GM23338 (cell line): Measurements from ENCODE around the gene TEPSIN. TPM values are rescaled to one million over a fixed set of nuclear protein-coding genes. Genes with fewer than 3 reads are reported as not detected.

Experiments
- ATAC-seq: fragments of 200-7000 bp; cut with Tn5 transposase; 3 replicates; pipeline ENCODE4 v1.9.1; 2020
- DNase-seq: peaks from one replicate; pipeline ENCODE4 v3.0.0-alpha.2; 2015; ENCODE audit warnings: low spot score
- H2AFZ ChIP-seq: fragments of 200-600 bp; sonication (generic); 2 replicates; pipeline ENCODE4 v1.8.0; 2016; ENCODE audit warnings: antibody characterized with exemption, mild to moderate bottlenecking, moderate library complexity
- H3F3A ChIP-seq: fragments of 200-600 bp; sonication (generic); replicated peaks from 2 replicates; pipeline ENCODE4 v1.8.0; 2017; ENCODE audit warnings: antibody characterized with exemption, mixed run types, low read depth
- H3K27ac ChIP-seq: fragments of 200-600 bp; sonication (generic); 2 replicates; pipeline ENCODE4 v1.6.1; 2016; ENCODE audit warnings: low read depth
- H3K27me3 ChIP-seq: fragments of 200-600 bp; sonication (generic); 2 replicates; pipeline ENCODE4 v1.8.0; 2016; ENCODE audit warnings: mild to moderate bottlenecking, mixed run types, moderate library complexity; ENCODE audit not compliant: insufficient read depth
- H3K36me3 ChIP-seq: fragments of 200-600 bp; sonication (generic); 2 replicates; pipeline ENCODE4 v1.8.0; 2016; ENCODE audit warnings: mild to moderate bottlenecking; ENCODE audit not compliant: insufficient read depth
- H3K4me1 ChIP-seq: fragments of 200-600 bp; sonication (generic); 2 replicates; pipeline ENCODE4 v1.8.0; 2016; ENCODE audit warnings: mild to moderate bottlenecking, moderate library complexity; ENCODE audit not compliant: insufficient read depth
- H3K4me2 ChIP-seq: fragments of 200-600 bp; sonication (generic); 2 replicates; pipeline ENCODE4 v1.7.1; 2017; ENCODE audit warnings: mixed run types
- H3K4me3 ChIP-seq: fragments of 200-600 bp; sonication (generic); 2 replicates; pipeline ENCODE4 v1.6.1; 2016; ENCODE audit warnings: mixed run types
- H3K79me2 ChIP-seq: fragments of 200-600 bp; sonication (generic); replicated peaks from 2 replicates; pipeline ENCODE4 v1.8.0; 2017; ENCODE audit warnings: mild to moderate bottlenecking; ENCODE audit not compliant: insufficient read depth
- H3K9me2 ChIP-seq: fragments of 200-600 bp; sonication (generic); 2 replicates; pipeline ENCODE4 v1.8.0; 2017; ENCODE audit not compliant: insufficient read depth
- H4K20me1 ChIP-seq: fragments of 200-600 bp; sonication (generic); replicated peaks from 2 replicates; pipeline ENCODE4 v1.8.0; 2017; ENCODE audit warnings: mild to moderate bottlenecking; ENCODE audit not compliant: insufficient read depth
- H3K27ac Mint-ChIP-seq: 2 replicates; pipeline ENCODE4 v1.8.0; 2020; ENCODE audit warnings: inconsistent platforms, mild to moderate bottlenecking, moderate library complexity, mixed read lengths
- H3K27me3 Mint-ChIP-seq: 3 replicates; pipeline ENCODE4 v1.8.0; 2022; ENCODE audit warnings: low read depth, mild to moderate bottlenecking, moderate library complexity, mixed read lengths, inconsistent platforms; ENCODE audit not compliant: insufficient read depth, poor library complexity
- H3K36me3 Mint-ChIP-seq: 3 replicates; pipeline ENCODE4 v1.8.0; 2021; ENCODE audit warnings: low read depth, mild to moderate bottlenecking, inconsistent platforms, moderate library complexity, mixed read lengths
- H3K4me1 Mint-ChIP-seq: 3 replicates; pipeline ENCODE4 v1.8.0; 2020; ENCODE audit warnings: mild to moderate bottlenecking, inconsistent platforms, mixed read lengths
- H3K4me3 Mint-ChIP-seq: 3 replicates; pipeline ENCODE4 v1.8.0; 2021; ENCODE audit warnings: moderate library complexity, mild to moderate bottlenecking, inconsistent platforms, mixed read lengths
- H3K9me3 Mint-ChIP-seq: 3 replicates; pipeline ENCODE4 v1.8.0; 2020; ENCODE audit warnings: moderate library complexity, mild to moderate bottlenecking, inconsistent platforms, mixed read lengths
- CREB1 ChIP-seq: fragments of 250-450 bp; sonication (Bioruptor Pico); IDR thresholded peaks from 2 replicates; pipeline ENCODE4 v1.5.0; 2020; ENCODE audit warnings: low read depth, mild to moderate bottlenecking, moderate library complexity
- EZH2phosphoT487 ChIP-seq: fragments of 200-600 bp; sonication (generic); IDR thresholded peaks from one replicate; pipeline ENCODE4 v1.8.1; 2018; ENCODE audit warnings: antibody characterized with exemption; ENCODE audit not compliant: unreplicated experiment
- POLR2AphosphoS5 ChIP-seq: IDR thresholded peaks from 2 replicates; pipeline ENCODE4 v1.6.1; 2016; ENCODE audit warnings: antibody characterized with exemption, low read depth
- ZNF114 ChIP-seq: fragments of 250-450 bp; sonication (Bioruptor Pico); IDR thresholded peaks from 2 replicates; pipeline ENCODE4 v1.5.0; 2020; ENCODE audit warnings: mild to moderate bottlenecking, moderate library complexity
- ZNF331 ChIP-seq: fragments of 250-450 bp; sonication (Bioruptor Pico); IDR thresholded peaks from 2 replicates; pipeline ENCODE4 v1.5.0; 2020; ENCODE audit warnings: low read depth, mild to moderate bottlenecking, moderate library complexity
- polyA plus RNA-seq: library from polyadenylated mRNA; unstranded; fragments of >200 nt; fragmentation: Nextera tagmentation; extraction: Ambion mirVana; gene quantifications from 2 replicates; pipeline ENCODE4 v1.2.1, GENCODE V29; 2016
- total RNA-seq: library from RNA; depleted of rRNA; stranded (reverse); fragments of >200 nt; shearing (Covaris generic); gene quantifications from 2 replicates; pipeline ENCODE4 v1.2.3, GENCODE V29; 2014
- TF ChIP-seq, protein P1 (sequence below): fragments of 250-450 bp; sonication (Bioruptor Pico); IDR thresholded peaks from 2 replicates; pipeline ENCODE4 v1.5.0; 2020; ENCODE audit warnings: mild to moderate bottlenecking, moderate library complexity
- TF ChIP-seq, protein P2 (sequence below): IDR thresholded peaks from 2 replicates; pipeline ENCODE4 v1.6.1; 2016; ENCODE audit warnings: antibody characterized with exemption

The TEPSIN gene
- total and polyA plus RNA-seq, 2 experiments from 2014 or later, result 4.4 to 25.3 TPM

DNA sequence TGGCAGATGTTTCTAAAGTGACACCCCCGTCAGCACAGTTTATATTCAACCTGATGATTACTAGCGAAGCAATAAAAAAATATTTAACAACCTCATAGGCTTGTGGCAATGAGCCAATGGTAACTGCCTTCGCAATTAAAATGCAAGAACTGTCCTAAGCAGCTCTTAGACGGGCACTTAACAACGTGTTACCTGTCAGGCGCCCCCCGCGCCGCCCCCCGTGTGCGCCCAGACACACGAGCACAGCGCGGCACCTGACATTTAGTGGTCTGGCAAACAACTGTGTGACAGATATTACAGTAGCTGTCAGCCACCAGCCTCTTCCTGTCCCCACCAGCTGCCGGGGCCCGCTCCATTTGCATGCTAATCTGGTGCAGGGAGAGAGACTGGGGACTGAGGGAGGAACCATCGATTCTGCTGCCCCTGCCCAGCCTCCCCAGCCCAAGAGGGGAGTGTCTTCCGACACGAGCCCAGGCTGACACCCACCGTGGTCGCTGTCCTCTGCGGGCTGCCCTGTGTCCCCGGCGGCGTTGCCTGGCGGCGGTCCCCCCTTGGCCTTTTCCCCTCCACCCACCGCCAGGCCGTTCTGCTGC lies 12.9 kb upstream of the TEPSIN start (continued):
- TF ChIP-seq, protein P1, sequence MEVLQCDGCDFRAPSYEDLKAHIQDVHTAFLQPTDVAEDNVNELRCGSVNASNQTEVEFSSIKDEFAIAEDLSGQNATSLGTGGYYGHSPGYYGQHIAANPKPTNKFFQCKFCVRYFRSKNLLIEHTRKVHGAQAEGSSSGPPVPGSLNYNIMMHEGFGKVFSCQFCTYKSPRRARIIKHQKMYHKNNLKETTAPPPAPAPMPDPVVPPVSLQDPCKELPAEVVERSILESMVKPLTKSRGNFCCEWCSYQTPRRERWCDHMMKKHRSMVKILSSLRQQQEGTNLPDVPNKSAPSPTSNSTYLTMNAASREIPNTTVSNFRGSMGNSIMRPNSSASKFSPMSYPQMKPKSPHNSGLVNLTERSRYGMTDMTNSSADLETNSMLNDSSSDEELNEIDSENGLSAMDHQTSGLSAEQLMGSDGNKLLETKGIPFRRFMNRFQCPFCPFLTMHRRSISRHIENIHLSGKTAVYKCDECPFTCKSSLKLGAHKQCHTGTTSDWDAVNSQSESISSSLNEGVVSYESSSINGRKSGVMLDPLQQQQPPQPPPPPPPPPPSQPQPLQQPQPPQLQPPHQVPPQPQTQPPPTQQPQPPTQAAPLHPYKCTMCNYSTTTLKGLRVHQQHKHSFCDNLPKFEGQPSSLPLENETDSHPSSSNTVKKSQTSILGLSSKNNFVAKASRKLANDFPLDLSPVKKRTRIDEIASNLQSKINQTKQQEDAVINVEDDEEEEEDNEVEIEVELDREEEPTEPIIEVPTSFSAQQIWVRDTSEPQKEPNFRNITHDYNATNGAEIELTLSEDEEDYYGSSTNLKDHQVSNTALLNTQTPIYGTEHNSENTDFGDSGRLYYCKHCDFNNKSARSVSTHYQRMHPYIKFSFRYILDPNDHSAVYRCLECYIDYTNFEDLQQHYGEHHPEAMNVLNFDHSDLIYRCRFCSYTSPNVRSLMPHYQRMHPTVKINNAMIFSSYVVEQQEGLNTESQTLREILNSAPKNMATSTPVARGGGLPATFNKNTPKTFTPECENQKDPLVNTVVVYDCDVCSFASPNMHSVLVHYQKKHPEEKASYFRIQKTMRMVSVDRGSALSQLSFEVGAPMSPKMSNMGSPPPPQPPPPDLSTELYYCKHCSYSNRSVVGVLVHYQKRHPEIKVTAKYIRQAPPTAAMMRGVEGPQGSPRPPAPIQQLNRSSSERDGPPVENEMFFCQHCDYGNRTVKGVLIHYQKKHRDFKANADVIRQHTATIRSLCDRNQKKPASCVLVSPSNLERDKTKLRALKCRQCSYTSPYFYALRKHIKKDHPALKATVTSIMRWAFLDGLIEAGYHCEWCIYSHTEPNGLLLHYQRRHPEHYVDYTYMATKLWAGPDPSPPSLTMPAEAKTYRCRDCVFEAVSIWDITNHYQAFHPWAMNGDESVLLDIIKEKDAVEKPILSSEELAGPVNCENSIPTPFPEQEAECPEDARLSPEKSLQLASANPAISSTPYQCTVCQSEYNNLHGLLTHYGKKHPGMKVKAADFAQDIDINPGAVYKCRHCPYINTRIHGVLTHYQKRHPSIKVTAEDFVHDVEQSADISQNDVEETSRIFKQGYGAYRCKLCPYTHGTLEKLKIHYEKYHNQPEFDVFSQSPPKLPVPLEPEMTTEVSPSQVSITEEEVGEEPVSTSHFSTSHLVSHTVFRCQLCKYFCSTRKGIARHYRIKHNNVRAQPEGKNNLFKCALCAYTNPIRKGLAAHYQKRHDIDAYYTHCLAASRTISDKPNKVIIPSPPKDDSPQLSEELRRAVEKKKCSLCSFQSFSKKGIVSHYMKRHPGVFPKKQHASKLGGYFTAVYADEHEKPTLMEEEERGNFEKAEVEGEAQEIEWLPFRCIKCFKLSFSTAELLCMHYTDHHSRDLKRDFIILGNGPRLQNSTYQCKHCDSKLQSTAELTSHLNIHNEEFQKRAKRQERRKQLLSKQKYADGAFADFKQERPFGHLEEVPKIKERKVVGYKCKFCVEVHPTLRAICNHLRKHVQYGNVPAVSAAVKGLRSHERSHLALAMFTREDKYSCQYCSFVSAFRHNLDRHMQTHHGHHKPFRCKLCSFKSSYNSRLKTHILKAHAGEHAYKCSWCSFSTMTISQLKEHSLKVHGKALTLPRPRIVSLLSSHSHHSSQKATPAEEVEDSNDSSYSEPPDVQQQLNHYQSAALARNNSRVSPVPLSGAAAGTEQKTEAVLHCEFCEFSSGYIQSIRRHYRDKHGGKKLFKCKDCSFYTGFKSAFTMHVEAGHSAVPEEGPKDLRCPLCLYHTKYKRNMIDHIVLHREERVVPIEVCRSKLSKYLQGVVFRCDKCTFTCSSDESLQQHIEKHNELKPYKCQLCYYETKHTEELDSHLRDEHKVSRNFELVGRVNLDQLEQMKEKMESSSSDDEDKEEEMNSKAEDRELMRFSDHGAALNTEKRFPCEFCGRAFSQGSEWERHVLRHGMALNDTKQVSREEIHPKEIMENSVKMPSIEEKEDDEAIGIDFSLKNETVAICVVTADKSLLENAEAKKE (CRISPR knock-in tag), result no peak
- TF ChIP-seq POLR2AphosphoS5 (no peak), ZNF331 (no peak)

DNA sequence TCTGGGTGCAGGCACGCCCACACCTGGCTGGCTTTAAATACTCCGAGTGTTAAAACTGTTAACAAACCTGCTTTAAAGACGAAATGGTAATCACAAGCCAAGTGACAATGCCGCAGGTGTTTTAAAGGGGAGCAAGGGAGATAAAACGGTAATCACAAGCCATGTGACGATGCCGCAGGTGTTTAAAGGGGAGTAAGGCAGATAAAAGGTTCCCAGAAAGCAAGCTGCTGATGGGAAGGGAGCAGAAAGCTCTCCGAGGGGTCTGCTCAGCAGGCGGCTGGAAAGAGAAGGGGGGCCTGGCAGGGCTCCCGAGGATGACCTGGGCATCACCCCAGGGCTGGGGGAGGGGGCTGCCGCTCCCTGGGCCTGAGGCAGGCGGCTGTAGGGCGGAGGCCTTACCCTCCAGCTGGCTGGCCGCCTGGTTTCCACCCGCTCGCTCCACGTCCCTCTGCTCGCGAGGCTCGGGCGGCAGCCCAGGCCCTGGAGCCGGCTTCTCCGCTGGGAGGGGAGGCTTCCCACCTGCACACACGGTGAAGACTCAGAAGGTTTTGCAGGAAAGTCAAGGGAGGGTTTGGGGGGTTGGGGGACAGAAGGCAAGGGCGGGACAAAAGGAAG lies 12.3 kb upstream of the TEPSIN start:
- Histone ChIP-seq H3K36me3 (no peaks in the 10 kb centered on the region), H3K4me3 (no peak overlapping the region), H3K4me1 (peaks cover 3% of the 10 kb centered on the region; the same call in 1 of the 2 replicates), H3K79me2 (no peaks in the 10 kb centered on the region), H3K9me2 (peaks cover 5% of the 10 kb centered on the region), H3F3A (peaks cover 2% of the 10 kb centered on the region; the same call in 1 of the 2 replicates), H3K4me2 (no peak overlapping the region), H3K27ac (no peak overlapping the region), H4K20me1 (no peaks in the 10 kb centered on the region; the same call in 1 of the 2 replicates), H3K27me3 (no peaks in the 10 kb centered on the region), H2AFZ (no peak overlapping the region)
- Mint-ChIP-seq H3K27me3 (peaks cover 21% of the 10 kb centered on the region), H3K9me3 (peaks cover 3% of the 10 kb centered on the region; the same call in 1 of the 3 replicates), H3K36me3 (peaks cover 6% of the 10 kb centered on the region; the same call in 2 of the 3 replicates), H3K4me1 (peaks cover 27% of the 10 kb centered on the region), H3K4me3 (no peak overlapping the region), H3K27ac (no peak overlapping the region)
- DNase-seq, result no peak
- no peak for ATAC-seq
- TF ChIP-seq EZH2phosphoT487, result no peak
- TF ChIP-seq, protein P2, sequence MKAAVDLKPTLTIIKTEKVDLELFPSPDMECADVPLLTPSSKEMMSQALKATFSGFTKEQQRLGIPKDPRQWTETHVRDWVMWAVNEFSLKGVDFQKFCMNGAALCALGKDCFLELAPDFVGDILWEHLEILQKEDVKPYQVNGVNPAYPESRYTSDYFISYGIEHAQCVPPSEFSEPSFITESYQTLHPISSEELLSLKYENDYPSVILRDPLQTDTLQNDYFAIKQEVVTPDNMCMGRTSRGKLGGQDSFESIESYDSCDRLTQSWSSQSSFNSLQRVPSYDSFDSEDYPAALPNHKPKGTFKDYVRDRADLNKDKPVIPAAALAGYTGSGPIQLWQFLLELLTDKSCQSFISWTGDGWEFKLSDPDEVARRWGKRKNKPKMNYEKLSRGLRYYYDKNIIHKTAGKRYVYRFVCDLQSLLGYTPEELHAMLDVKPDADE, result no peak
- TF ChIP-seq, protein P1 (CRISPR knock-in tag), result no peak
- no peak for TF ChIP-seq CREB1 (CRISPR knock-in tag)
- TF ChIP-seq ZNF331, result no peak
- no peak for TF ChIP-seq ZNF114
- TF ChIP-seq POLR2AphosphoS5, result no peak
